HTERT RPE-1 (cell line): Measurements from ENCODE around the gene STX12.

Source experiments
- in situ Hi-C: fragments of 300-500 bp; cut with MboI; formaldehyde crosslinking; loops from 4 replicates; pipeline ENCODE4 v1.14.3; 2020; ENCODE audit warnings: low sequenced_read_pairs

Gene STX12

DNA sequence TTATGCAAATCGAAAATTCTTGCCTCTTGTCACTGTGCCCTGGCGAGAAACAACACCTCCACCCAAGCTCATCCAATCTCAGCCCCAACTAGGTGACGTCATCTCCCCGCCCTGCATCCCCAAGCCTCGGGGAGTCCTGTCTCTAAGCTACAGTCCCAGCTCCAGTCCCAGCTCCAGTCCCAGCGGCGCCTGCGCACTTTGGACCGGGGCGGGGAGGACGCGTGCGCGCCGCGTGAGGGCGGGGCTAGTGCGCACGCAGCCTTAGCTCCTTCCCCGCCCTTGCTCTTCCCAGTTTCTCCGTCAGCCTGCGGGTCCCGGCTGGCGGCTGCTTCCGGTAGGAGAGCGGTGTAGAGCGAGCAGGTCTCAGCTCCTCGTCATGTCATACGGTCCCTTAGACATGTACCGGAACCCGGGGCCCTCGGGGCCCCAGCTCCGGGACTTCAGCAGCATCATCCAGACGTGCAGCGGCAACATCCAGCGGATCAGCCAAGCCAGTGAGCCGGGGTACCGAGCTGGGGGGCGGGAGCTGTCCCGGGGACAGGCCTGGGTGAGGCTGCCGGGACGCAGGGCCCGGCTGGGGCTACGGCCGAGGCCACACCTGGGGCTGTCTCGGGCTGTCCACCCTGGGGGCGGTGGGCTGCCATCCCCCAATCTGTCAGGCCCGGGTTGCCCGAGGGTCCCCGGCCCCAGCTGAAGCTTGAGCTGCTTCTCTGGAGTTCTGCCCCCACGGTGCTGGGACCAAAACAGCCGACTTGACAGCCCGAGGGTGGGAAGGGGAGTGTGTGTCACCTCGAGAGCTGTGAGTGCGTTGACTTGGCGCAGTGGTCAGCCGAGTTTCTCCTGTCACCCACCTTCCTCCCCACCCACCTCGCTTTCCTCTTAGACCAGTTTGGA lies at the start of gene STX12:
TSS of gene STX12 (plus strand) at position 288 of the 894 bp plus-strand sequence. CDS start at position 377, 89 bp downstream.
- in situ Hi-C loops, result no loop called here

GRCh38 chr1:27724961-27725373 lies 48.1 kb upstream of the STX12 start:
- in situ Hi-C loops, result no loop called here

DNA sequence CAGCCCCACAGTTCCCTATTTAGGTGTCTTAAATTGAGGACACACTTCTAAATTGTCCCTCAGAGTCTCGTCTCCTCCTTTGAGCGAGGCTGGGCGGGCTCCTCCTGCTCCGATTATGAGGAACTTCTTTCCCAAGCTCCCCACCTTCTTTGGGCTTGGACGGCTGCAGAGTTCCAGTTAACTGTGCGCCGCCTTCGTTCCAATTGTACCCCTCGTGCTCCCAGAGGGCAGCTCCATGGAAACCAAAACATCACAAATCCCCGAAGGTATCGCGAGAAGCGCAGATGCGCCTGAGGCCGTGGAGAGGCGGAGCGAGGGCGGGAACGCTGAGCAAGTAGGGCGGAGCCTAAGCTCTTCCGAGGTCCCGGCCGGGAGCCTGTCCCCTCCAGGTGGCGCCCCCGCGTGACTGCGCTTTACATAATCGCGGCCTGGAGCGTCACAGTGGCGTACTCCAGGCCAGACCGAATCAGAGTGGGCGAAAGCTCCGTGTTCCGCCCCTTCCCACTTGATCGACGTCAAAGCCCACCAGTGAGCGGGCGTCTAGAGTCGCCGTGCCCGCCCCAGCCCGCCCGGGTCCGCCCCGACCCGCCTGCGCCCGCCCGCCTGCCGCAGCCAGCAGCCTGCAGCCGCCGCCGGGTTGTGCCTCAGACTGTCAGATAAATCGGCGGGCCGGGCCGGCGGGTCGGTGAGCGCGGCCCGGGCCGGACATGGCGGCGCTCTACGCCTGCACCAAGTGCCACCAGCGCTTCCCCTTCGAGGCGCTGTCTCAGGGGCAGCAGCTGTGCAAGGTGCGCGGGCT lies 47.4 kb upstream of the STX12 start, which contains the start of gene FAM76A:
TSS of gene FAM76A (plus strand) at position 588 of the 799 bp plus-strand sequence. CDS start at position 708, 120 bp downstream.
- in situ Hi-C loops, result no loop called here

DNA sequence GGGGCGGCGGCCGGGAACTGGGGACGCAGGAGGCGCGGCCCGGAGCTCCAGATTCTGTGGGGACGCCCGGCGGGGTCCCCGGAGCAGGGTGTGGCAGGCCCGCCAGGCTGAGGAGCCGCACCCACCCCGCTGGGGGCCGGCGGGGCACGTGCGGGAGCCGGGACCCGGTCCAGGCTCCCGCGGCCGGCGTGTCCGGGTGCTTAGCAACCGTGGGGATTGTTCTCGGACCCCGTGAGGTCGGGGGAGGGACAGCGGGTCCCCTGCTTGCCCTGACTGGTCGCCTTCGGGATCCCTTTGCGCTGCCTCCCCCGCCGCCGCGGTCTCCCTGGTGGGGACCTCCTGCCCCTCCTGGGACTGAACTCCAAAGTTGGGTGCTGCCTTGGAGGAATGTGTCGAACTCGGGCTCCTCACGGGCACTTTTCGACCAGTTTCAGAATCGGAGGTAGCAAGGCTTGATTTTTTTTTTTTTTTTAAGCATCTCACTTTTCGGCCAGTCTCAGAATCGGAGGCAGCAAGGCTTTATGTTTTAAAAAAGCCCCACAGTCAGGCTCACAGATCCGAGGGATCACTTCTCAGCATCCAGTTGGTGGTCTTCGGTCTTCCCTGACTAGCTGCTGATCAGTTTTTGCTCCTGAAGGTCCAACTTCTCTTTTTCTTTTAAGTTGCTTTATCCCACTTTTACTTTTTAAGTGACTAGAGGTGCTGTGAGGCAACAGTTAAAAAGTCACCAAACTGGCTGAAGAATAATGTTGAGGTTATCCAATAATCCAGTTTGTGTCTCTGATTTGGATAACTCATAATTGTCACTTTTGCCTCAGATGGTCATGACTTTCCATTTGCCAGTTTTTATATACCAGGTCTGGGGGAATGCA lies 46.6 kb upstream of the STX12 start:
- in situ Hi-C loops, result no loop called here

- in situ Hi-C loops, result no loop called here
These were observed 45.9 kb upstream of the STX12 start for GRCh38 chr1:27727126-27727525.

- in situ Hi-C loops, result no loop called here
These were observed 36.8 kb upstream of the STX12 start for GRCh38 chr1:27736252-27736651.

- in situ Hi-C loops, result no loop called here
These were observed 31.9 kb upstream of the STX12 start for GRCh38 chr1:27741121-27741520.

DNA sequence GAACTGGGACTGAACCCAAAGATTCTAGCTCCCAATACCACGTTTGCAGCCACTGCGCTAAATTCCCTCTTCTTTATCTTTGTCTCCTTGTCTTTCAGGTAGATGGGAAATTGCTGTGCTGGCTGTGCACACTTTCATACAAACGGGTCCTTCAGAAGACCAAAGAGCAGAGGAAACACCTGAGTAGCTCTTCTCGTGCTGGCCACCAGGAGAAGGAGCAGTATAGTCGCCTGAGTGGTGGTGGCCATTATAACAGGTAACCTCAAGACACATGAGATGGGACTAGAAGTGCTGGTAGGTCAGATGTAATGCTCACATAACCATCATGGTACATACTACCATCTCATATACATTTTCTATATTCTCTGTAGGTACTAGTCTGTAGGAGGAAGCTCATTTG lies 28.5 kb upstream of the STX12 start:
- in situ Hi-C loops, result no loop called here

DNA sequence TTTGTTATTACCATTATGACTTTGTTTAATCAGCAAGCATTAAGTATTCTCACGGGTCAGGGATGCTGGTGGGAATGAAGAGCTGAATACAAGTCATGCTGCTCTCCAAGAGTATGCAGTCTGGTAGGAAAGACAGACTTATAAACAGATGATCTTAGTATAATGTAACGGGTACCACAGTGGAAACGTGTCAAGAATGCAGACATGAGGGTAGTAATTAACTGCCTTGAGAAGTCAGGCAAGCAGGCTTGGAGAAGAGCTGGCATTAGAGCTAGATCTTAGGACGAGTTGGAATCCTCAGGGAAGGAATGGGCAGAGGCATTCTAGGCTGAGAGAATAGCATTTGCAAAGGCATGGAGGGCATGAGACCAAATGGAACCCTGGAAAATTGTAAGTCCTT lies 27.6 kb upstream of the STX12 start:
- in situ Hi-C loops, result no loop called here

- in situ Hi-C loops, result no loop called here
These were observed 20.7 kb upstream of the STX12 start for GRCh38 chr1:27752360-27752759.

DNA sequence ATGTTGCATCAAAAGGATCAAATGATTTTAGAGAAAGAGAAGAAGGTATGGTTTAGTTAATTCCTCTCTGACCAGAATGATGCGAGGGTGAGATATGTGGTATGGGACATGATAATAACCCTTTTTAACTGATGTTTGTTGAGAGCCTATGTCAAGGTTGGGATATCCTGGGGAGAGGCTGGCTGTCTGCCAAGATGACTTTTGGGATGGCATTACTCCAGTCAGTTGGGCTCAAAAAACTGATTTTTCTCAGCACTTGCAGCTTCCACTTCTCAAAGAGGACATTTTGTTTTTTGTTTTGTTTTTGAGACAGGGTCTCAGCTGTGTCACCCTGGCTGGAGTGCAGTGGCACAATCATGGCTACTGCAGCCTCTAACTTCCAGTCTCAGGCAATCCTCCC lies 17.7 kb upstream of the STX12 start:
- in situ Hi-C loops, result no loop called here

- in situ Hi-C loops, result no loop called here
These were observed 17.2 kb upstream of the STX12 start for GRCh38 chr1:27755865-27756264.

DNA sequence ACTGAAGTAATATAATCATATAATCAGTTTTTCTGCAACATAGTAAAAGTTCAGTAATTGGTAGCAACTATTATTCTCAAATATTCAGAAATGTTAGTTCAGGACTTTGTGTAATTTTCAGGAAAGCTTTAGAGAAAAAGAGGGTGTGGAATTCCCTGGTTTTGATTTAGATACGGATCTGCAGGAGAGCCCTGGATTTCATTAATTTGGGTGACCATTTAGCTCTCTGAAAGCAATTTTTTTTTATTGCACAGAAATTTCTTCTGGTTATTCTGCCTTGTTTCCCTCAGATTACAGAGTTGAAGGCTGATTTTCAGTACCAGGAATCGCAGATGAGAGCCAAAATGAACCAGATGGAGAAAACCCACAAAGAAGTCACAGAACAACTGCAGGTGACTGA lies 13.8 kb upstream of the STX12 start:
- in situ Hi-C loops, result no loop called here

GRCh38 chr1:27760426-27760825 lies 12.6 kb upstream of the STX12 start:
- in situ Hi-C loops, result no loop called here

- in situ Hi-C loops, result no loop called here
These were observed 11.0 kb upstream of the STX12 start for GRCh38 chr1:27762033-27762432.

GRCh38 chr1:27763358-27763757 lies 9.7 kb upstream of the STX12 start:
- in situ Hi-C loops, result no loop called here

GRCh38 chr1:27770293-27770830 lies 2.7 kb upstream of the STX12 start:
- in situ Hi-C loops, result no loop called here

GRCh38 chr1:27772036-27772931 lies 735 bp upstream of the STX12 start:
- in situ Hi-C loops, result no loop called here

- in situ Hi-C loops, result no loop called here
These were observed 917 bp downstream of the STX12 start for GRCh38 chr1:27773826-27774445.
